Activated CD8-positive, alpha-beta memory T cell treated with anti-CD3 and anti-CD28 coated beads, Interleukin-2, amount 50 U/mL, for 24 hours (primary cell): ENCODE measurements around the gene OGDHL.
"Not testable (repeated sequence)": the region's sequence is repeated elsewhere in the genome, so short reads cannot be mapped to it uniquely, and the experiment has no call there.

Experiments used
- DNase-seq: peaks from one replicate; pipeline ENCODE4 v3.0.0-alpha.2; 2020; ENCODE audit errors: extremely low read depth

The OGDHL gene

GRCh38 chr10:49739426-49739825 lies 22.7 kb downstream of the OGDHL start:
- DNase-seq, result no peak

- no peak for DNase-seq
Observed at GRCh38 chr10:49738616-49739360, 23.3 kb downstream of the OGDHL start.

GRCh38 chr10:49737474-49738201 lies 24.5 kb downstream of the OGDHL start:
- DNase-seq, result no peak

- no peak for DNase-seq
Observed at GRCh38 chr10:49736564-49737113, 25.5 kb downstream of the OGDHL start.

GRCh38 chr10:49735848-49736563 lies 26.1 kb downstream of the OGDHL start:
- DNase-seq, result no peak

GRCh38 chr10:49735161-49735560 lies 27.0 kb downstream of the OGDHL start:
- DNase-seq, result no peak

- no peak for DNase-seq
Observed at GRCh38 chr10:49734676-49735075, 27.4 kb downstream of the OGDHL start.

- no peak for DNase-seq
Observed at GRCh38 chr10:49733866-49734265, 28.3 kb downstream of the OGDHL start.

GRCh38 chr10:49726593-49726992 lies 35.5 kb downstream of the OGDHL start:
- no peak for DNase-seq

- DNase-seq, result not testable (repeated sequence)
Observed at GRCh38 chr10:49715157-49715556, 47.0 kb downstream of the OGDHL start.

GRCh38 chr10:49713266-49713665 lies 48.9 kb downstream of the OGDHL start:
- DNase-seq, result no peak

- no peak for DNase-seq
Observed at GRCh38 chr10:49711481-49711880, 50.6 kb downstream of the OGDHL start.

- DNase-seq, result no peak
Observed at GRCh38 chr10:49710966-49711365, 51.2 kb downstream of the OGDHL start.

GRCh38 chr10:49709934-49710333 lies 52.2 kb downstream of the OGDHL start:
- no peak for DNase-seq

- no peak for DNase-seq
Observed at GRCh38 chr10:49707585-49707984, 54.5 kb downstream of the OGDHL start.

GRCh38 chr10:49700997-49701396 lies 61.1 kb downstream of the OGDHL start:
- no peak for DNase-seq

GRCh38 chr10:49700211-49700610 lies 61.9 kb downstream of the OGDHL start:
- DNase-seq, result no peak

- DNase-seq, result no peak
Observed at GRCh38 chr10:49698679-49699078, 63.4 kb downstream of the OGDHL start.

GRCh38 chr10:49696311-49696710 lies 65.8 kb downstream of the OGDHL start:
- DNase-seq, result no peak

- DNase-seq, result no peak
Observed at GRCh38 chr10:49694466-49694865, 67.7 kb downstream of the OGDHL start.

- DNase-seq, result no peak
Observed at GRCh38 chr10:49691588-49691987, 70.5 kb downstream of the OGDHL start.

GRCh38 chr10:49690698-49691356 lies 71.3 kb downstream of the OGDHL start:
- DNase-seq, result no peak
